ENCODE data around the gene EGFR.

Gene EGFR

DNA sequence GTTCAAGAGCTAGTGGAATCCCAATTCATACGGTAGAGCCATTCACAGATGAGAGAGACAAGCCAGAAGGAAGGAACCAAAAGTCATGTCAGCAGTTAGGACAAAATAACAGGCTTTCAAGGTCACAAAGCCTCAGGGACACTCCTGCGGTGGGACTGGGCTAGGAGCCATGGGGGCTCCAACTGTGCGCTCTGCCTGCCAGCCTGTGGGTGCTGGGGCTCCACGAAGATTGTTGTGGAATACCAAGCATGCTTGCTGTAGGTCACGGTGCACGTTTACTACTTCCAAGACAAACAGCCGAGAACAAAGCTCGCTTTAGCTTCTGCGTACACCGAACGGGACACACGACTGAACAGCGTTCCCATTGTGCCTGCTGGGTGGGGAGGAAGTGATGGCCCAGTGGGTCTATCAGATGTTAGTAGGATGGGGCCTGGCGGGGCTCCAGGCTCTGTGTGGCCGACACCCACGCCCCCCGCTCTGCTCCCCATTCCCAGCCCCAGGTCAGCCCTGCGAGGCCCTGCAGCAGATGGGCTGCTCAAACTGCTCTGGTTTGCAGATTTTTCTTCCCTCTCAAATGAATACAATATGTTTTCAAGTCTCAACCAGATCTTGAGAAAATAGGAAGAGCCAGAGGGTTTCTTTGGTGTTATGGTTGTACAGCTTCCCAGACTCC is 158.9 kb downstream of the EGFR start:
- no peak for DNase-seq

DNA sequence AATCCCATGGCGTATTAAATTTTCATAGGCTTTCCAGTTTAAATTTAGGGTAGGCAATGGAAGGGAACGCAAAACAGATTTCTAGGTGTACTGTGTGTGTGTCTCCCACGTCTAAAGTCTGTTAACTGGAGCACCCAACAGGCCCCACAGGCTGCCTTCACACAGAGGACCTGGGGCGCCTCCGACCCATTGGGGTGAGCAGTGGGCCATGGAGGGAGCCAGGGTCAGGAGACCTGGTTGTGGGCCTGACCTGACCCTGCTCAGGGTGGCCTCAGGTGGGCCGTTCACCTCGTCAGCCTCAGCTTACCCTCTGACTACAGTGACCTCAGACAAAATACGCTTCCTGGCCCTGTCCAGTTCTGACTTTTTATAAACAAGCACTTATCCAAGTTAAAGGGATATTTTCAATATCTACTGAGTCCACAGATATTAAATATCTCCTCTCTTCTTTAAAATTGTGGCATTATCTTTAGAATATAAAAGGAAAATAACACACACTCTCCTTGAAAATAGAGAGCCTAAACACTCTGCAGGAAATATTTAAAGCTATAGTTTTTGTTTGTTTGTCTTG is 159.6 kb downstream of the EGFR start:
- no peak for DNase-seq

DNA sequence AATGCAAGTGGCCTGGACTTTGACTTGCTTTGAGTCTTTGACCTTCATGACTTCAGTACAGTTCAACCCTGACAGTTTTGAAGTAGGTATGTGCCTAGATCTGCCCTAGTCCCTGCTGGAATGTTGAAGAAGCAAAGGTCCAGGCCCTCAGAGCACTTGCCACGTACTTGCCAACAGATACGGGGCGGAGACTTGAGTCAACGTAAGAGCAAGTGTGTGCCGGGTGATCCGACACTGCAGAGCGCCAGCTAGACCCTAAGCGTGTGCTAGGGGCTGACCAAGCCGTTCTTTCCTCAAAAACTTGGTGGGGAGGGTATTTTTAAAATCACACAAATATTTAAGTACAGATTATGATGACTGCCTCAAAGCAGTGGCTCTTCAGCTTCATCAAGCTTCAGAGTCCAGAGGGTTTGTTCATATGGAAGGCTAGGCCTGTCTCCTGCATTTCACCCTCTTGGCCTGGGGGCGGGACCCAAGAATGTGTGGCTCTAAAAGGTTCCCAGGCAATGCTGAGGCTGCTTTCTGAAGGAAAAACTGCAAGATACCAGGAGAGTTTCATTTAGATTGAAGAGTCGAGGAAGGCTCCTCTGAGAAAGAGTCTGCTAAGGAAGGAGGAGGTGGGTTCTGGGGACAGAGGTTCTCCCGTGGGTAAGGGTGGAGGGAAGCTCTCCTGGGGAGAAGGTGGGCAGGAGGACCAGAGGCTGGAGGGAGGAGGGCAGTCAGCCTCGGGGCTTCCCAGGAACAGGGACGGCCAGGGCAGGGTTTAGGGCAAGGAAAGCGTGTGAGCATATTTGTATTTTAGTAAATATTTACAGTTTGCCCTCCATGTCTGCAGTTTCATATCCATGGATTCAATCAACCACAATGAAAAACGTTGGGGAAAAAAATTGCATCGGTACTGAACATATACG is 160.3 kb downstream of the EGFR start:
- no peak for DNase-seq

GRCh38 chr7:55179931-55180682 is 161.3 kb downstream of the EGFR start:
- no peak for DNase-seq

- no peak for DNase-seq
These were observed 162.2 kb downstream of the EGFR start for GRCh38 chr7:55180963-55181542.

DNA sequence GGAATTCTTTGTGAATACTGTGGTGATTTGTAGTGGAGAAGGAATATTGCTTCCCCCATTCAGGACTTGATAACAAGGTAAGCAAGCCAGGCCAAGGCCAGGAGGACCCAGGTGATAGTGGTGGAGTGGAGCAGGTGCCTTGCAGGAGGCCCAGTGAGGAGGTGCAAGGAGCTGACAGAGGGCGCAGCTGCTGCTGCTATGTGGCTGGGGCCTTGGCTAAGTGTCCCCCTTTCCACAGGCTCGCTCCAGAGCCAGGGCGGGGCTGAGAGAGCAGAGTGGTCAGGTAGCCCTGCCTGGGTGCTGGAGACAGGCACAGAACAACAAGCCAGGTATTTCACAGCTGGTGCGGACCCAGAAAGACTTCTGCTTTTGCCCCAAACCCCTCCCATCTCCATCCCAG is 162.9 kb downstream of the EGFR start:
- DNase-seq = no peak

GRCh38 chr7:55183897-55184296 is 165.1 kb downstream of the EGFR start:
- no peak for DNase-seq

- no peak for DNase-seq
These were observed 166.5 kb downstream of the EGFR start for GRCh38 chr7:55185321-55185802.

- DNase-seq = no peak
These were observed 167.3 kb downstream of the EGFR start for GRCh38 chr7:55185941-55186609.

DNA sequence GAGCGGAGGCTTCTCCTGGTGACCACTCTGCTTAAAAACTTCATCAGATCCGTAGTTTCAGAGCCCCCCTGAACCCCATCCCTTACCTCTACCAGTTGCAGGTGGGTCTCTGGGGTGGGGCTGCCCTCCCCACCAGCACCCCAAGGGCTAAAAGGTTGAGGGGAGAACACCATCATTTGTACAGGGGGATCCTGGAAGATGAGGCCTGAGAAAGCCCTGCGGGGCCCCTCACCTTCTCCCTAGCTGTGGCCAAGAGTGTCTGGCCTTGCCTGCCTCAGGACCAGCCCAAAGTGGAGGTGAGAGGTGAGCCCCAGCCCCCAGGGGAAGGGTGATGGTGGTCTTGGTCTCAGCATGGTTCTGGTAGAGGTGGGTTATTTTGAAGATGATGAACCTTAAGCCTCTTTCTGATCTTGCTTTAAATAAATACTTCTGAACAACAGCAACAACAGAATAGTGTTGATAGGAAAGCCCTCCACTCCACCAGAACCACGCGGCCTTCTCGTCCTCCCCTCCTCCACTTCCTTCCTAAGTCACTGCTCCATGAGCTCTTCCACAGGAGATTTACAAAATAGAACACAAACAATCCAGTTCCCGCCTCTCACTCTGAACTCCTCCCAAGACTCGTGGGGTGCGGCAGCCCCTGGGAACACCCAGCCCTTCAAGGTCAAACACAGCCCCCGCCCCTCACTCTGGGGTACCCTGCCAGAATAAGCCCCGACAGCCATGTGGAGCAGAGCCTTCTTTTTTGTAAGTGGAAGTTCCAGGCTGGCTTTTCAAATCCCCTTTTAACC is 169.1 kb downstream of the EGFR start:
- DNase-seq = no peak

- no peak for DNase-seq
These were observed 169.8 kb downstream of the EGFR start for GRCh38 chr7:55188590-55189138.

DNA sequence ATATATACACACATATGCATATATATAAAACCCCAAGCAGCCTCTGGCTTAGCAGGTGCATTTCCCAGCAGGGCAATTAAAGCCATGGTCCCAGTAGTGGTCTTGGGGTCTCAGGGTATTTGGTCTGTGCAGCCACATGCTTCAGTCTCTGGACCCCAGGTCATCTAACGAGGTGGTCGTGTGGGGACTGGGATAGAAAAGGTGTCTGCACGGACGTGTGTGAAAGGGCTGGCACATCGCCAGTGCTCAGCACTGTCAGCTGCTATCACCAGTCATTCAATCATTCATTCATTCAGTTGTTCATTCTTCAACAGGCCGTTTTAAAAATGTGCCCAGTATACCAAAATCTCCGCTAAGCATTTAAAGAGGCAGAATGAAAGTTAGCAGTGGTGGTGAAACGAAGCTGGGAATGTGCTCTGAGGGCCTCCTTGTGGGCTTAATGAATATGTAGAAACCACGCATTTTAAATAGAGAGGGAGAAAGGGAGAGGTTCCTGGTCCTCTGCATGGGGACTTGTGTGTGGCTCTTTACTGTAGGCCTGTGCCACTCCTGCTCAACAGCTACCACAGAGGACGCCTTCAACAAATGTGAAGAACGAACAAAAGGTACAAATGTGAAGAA is 170.4 kb downstream of the EGFR start:
- DNase-seq = no peak

GRCh38 chr7:55189878-55190436 is 171.1 kb downstream of the EGFR start:
- no peak for DNase-seq

DNA sequence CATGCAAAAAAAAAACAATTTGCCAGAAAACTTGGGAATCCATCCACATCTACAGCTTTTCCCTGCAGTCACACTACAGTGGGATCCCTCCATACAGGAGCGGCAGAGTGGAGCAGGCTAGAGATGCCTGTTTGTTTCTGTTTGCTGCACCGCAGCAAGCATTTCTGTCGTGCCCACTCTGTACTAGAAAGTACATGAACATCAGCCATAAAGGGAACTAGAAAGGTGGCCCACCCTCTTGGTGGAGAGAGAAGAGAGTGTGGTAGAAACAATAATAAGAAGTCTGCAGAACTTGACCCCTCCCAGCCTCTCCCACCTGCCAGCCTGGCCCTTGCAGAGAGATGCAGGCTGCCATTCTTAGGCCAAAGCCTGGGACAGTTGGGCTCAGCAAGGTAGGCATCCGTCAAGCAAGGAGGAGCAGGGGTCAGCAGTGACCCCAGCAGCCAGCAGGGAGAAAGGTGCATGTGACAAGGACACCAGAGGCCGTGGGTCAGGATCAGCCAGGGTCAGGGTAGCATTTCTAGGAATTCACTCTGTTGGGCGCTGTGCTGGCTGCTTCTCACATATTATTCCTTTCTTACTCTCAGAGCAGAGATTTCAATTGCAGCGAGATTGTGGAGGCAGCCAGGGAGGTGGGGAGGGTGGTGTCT is 171.8 kb downstream of the EGFR start:
- DNase-seq = no peak

DNA sequence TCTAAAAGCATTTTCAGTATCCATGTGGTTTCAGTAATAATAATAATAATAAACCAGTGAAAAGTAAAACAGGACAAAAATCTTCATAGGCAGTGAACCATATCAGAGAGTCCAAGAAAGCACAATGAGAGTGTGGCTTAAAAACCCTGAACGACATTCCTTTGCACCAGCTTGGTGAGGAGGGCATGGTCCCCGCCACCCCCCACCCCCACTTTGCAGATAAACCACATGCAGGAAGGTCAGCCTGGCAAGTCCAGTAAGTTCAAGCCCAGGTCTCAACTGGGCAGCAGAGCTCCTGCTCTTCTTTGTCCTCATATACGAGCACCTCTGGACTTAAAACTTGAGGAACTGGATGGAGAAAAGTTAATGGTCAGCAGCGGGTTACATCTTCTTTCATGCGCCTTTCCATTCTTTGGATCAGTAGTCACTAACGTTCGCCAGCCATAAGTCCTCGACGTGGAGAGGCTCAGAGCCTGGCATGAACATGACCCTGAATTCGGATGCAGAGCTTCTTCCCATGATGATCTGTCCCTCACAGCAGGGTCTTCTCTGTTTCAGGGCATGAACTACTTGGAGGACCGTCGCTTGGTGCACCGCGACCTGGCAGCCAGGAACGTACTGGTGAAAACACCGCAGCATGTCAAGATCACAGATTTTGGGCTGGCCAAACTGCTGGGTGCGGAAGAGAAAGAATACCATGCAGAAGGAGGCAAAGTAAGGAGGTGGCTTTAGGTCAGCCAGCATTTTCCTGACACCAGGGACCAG is 172.5 kb downstream of the EGFR start:
- DNase-seq = no peak

GRCh38 chr7:55191926-55192692 is 173.3 kb downstream of the EGFR start:
- DNase-seq = no peak

DNA sequence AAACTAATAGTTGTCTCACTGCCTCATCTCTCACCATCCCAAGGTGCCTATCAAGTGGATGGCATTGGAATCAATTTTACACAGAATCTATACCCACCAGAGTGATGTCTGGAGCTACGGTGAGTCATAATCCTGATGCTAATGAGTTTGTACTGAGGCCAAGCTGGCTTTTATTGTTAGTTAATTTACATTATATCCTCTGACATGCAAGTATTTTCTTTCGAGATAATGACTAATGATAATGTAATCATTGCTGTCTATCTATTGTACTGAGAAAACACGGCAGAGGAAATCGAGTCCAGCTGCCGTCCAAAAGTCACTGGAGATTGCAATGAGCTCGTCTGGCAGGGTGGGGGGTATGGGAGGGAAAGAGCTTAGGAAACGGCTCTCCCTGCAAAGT is 173.9 kb downstream of the EGFR start:
- no peak for DNase-seq

DNA sequence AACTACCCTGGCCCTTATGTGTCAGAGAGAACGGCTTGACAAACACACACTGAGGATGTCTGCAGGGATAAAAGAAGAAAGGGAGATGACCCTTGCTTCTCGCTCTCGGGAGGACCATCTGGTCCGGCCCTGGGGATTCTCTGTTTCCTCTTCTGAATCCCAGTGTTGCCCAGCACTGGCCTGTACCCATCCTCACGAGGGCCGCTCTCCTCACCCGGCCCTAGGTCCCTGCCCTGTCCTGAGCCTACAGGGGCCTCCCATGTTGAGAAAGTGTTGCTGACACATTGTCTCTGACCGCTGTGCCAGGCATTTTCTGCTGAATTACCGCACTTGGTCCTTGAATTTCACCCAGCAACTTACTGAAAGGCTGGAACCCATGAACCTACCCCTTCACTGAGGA is 174.4 kb downstream of the EGFR start:
- DNase-seq = no peak
